GM19467 (cell line): ENCODE results near the gene VPS36.
"Not testable (repeated sequence)": the region's sequence is repeated elsewhere in the genome, so short reads cannot be mapped to it uniquely, and the experiment has no call there.

Experiments used
- ATAC-seq: cut with Tn5 transposase; IDR thresholded peaks from one replicate; pipeline ENCODE4 v1.9.1; 2021; ENCODE audit warnings: mild to moderate bottlenecking, moderate library complexity; ENCODE audit not compliant: unreplicated experiment

The VPS36 gene

DNA sequence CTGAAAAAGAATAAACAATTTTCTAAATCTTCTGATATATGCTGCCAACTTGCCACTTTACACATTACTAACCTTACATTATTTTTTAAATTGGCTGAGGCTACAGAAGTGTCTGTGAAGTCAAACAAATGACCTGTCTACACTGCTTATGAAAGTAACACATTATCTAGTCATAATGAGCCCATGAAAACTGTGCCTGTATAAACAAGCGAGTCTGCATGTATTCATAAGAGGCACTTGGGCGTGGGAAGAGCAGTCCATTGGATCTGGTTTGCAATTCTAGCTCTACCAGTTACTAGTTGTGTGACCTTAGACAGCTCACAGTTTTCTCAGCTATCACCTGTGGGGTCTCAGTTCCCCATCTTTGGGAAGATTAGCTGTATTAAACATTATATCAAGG, 3.1 kb downstream of the VPS36 start:
- ATAC-seq, result no peak

DNA sequence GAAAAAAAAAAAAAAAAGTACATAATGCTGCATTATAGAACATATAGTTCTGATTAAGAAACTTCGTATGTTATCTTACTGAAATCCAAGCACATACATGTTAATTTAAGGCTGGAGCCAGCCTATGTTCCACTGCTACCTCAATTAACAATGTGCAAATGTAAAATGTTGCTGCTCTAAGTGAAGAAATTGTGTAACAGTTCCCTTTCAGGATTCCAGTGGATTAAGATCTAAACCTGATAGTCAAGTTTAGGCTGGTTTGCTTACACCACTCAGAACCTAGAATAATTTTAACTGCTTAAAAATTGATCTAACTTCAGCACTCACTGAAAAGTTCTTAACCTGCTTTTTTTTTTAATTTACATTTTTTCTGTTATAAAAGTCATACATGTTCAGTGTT, 4.2 kb downstream of the VPS36 start:
- ATAC-seq, result no peak

DNA sequence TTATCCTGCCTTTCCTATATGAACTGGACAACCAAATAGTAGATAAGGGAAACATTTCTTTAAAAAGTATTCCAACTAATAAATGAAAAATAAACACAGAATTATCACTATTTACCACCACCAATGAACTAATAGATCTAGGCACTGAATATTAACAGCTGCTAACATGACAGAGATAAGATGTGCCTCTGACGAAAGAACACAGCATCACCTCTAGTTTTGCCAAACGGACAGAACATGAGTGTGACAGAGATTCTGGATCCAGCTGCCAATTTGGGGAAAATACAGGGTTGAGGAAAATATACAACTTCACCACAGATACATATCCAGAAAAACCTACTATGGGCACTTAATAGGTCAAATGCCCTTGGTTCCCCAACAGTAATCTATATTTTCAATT, 18.0 kb downstream of the VPS36 start:
- ATAC-seq, result no peak

GRCh38 chr13:52428295-52428694, 22.1 kb downstream of the VPS36 start:
- ATAC-seq, result no peak

- no peak for ATAC-seq
Measured at GRCh38 chr13:52421216-52421615, 29.2 kb downstream of the VPS36 start.

DNA sequence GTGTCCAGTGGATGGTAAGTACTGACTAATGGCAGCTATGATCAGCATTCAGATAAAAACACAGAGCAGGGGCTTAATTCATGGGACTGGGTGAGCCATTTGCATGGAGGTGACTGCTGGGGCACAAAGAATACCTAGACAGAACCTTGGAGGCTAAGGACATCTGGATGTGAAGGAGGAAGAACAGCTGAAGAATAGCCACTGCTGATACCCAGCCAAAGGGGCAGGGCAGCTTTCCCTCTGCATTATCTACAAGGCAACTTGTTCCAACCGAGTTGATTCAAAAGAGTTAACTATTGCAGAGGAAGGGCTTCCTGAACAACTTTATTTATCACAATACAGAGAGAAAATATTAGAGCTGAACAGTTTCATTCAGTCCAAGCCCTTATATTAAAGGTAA, 31.4 kb downstream of the VPS36 start:
- no peak for ATAC-seq

- ATAC-seq, result no peak
Measured at GRCh38 chr13:52414963-52415362, 35.5 kb downstream of the VPS36 start.

- ATAC-seq, result no peak
Measured at GRCh38 chr13:52414051-52414450, 36.4 kb downstream of the VPS36 start.

DNA sequence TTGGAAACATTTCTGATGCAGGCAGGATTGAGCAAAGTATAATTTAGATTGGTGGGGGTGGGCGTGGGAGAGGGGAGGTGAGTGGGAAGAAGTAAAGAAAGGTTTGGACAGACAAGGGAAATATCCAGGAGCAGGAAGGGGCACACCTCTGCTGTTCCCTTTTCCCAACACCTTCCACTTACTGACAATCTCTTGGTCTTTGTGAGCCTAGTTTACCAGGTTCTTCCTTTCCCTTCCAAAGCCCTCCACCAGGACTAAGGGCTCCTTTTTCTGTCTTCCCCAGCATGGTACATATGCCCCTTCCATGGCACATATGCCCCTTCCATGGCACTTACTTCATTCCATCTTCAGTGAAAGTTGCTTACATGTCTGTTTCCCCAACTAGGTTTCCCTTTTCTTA, 38.3 kb downstream of the VPS36 start:
- ATAC-seq, result no peak

- ATAC-seq, result peak; percentile 87
Measured at GRCh38 chr13:52411629-52412028, 38.8 kb downstream of the VPS36 start.

- ATAC-seq, result not testable (repeated sequence)
Measured at GRCh38 chr13:52408071-52408658, 42.3 kb downstream of the VPS36 start.

GRCh38 chr13:52407436-52407835, 43.0 kb downstream of the VPS36 start:
- not testable (repeated sequence) for ATAC-seq

DNA sequence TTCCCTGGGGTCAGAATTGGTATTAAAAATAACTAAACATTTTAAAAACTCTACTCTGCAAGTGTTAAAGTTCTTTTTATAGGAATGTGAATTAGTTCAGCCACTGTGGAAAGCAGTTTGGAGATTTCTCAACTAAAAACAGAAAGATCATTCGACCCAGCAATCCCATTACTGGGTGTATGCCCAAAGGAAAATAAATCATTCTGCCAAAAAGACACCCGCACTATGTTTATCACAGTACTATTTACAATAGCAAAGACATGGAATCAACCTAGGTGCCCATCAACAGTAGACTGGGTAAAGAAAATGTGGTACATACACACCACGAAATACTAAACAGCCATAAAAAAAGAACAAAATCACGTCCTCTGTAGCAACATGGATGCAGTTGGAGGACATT, 43.8 kb downstream of the VPS36 start:
- ATAC-seq, result no peak

DNA sequence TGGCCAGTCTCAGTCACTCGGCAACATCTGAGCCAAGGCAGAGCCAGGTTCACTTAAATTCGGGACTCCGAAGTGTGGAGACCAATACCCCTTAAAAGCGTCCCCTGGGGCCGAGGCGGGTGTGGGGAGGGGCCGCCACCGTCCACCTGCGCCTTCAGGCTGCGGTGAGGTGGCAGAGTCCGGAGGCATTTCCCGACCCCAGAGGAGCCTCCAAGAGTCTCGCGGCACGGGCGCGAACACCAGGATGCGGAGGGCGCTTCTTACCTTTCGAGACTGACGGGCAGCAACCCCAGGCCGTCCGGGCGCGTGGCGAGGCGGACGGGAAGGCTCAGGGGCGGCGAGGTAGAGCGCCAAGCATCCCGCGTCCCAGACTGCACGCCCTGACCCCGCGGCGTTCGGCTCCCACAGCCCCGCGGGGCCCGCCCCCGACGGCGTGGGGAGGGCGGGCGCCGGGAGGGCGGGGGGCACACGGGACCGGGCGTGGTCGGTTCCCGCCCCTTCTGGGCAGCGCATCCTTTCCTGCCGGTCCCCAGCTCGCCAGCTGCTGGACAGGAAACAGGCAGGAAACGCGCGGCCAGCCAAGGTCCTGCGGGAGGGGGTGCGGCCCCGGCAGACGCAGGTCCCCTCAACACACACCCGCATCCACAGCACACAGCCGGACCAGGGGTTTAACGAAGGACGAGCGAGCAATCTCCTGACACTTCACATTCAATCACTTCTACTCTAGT, 44.5 kb downstream of the VPS36 start, which contains the start of gene THSD1:
Gene THSD1 (minus strand): TSS at position 406 of the 728 bp plus-strand sequence. CDS start 3,572 bp downstream, outside the sequence.
- no peak for ATAC-seq

DNA sequence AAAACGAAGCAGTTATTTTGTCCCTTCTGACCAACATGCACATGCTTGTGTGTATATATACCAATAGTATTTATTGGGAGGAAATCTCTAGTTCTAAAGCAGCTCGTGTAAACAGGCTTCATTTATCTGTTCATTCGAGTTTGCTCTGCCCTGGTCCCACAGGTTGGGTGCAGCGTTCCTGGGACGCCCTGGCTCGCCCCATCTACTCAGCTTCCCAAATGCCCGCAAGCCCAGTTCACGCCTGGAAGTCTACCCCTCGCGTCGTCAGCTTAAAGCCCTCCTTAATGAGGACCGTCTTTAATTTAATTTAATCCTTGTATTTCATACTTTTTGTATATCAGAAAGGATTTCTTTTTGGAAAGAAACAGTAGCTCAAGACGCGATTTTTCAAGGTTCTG, 45.1 kb downstream of the VPS36 start:
- ATAC-seq, result no peak

- ATAC-seq, result no peak
Measured at GRCh38 chr13:52399708-52400107, 50.7 kb downstream of the VPS36 start.

DNA sequence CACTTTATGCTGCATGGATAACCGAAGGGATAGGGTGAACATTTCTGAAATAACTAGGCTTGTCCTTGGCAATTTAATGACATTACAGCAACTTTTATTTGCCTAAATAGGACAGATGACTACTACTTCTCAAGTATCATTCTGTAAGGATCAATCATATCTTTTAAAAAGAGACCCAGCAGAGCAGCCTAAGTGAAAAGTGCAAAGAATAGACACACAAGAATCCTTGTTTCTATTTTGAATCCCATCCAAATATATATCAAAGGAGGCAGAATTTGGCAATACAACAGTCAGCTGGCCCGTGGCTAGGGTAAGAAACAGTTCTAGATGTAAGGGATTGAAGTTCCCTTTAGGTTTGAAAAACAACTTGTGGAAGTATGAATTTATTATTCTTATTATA, 51.4 kb downstream of the VPS36 start:
- ATAC-seq, result no peak

GRCh38 chr13:52395704-52396103, 54.7 kb downstream of the VPS36 start:
- no peak for ATAC-seq

- no peak for ATAC-seq
Measured at GRCh38 chr13:52394586-52394985, 55.8 kb downstream of the VPS36 start.

DNA sequence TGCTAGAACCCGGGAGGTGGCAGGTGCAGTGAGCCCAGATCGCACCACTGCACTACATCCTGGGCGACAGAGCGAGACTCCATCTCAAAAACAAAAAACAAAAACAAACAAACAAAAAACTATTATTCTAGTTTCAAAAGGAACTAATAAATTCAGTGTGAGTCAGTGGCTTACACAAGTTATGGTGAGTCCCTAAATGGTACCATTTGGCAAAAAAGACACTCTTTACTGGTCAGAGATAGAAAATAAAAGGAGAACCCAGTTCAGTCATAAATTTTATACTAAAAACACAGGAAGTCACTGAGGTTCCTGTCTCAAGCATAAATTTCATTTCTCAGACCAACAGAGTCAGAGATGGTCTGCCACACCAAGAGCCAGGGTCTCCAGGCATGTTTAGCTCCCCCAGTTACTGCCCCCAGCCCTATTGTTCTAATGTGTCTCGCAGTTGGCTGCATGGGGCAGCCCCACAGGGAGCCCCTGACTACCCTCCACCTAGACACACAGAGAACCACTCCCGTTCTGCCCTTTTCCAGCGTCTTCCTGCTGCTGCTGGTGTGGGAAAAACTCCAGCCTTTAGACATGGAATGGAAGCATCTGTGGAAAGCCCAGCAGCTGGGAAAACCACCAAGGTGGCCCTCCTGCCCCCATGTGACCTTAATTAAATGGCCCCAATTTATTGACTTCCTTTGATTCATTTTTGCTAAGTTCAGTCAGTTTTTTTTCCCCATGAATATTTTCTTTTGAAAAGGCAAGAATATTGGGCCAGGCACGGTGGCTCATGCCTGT, 56.7 kb downstream of the VPS36 start:
- ATAC-seq, result no peak

- ATAC-seq, result no peak
Measured at GRCh38 chr13:52387721-52388120, 62.7 kb downstream of the VPS36 start.

GRCh38 chr13:52385870-52386269, 64.6 kb downstream of the VPS36 start:
- ATAC-seq, result no peak
